OCI-LY7 (cell line): ENCODE results near the gene TMEM186. TPM values are rescaled to one million over a fixed set of nuclear protein-coding genes. Genes with fewer than 3 reads are reported as not detected.
"Not testable (repeated sequence)": the region's sequence is repeated elsewhere in the genome, so short reads cannot be mapped to it uniquely, and the experiment has no call there.

Experiments used
- BruUV-seq: library from RNA; stranded (reverse); fragments of 400-500 nt; replicated peaks from 2 replicates; lab custom pipeline; 2021; lab: Mats Ljungman, UMichigan
- CTCF ChIA-PET: fragments of 300-600 bp; sonication (Branson Sonifier 250); formaldehyde crosslinking; loops from one replicate; lab custom pipeline; 2022; ENCODE audit warnings: antibody characterized with exemption; ENCODE audit not compliant: unreplicated experiment; lab: Charles Lee
- POLR2A ChIA-PET: fragments of 300-600 bp; sonication (Branson Sonifier 250); formaldehyde crosslinking; loops from one replicate; lab custom pipeline; 2022; ENCODE audit warnings: antibody characterized with exemption; lab: Charles Lee
- DNase-seq: peaks from one replicate; pipeline ENCODE4 v3.0.0-alpha.2; 2015; ENCODE audit warnings: low spot score
- H2AFZ ChIP-seq: fragments of 200-600 bp; sonication (generic), shearing (Covaris generic); 2 replicates; pipeline ENCODE4 v1.6.1; 2014; ENCODE audit warnings: mild to moderate bottlenecking, antibody characterized with exemption, low read length, moderate library complexity
- H3K27ac ChIP-seq: fragments of 200-600 bp; sonication (generic); 2 replicates; pipeline ENCODE4 v1.5.1; 2014; ENCODE audit warnings: mixed run types, low read depth, mild to moderate bottlenecking, moderate library complexity, low read length, inconsistent platforms; ENCODE audit not compliant: poor library complexity, severe bottlenecking
- H3K36me3 ChIP-seq: fragments of 200-600 bp; sonication (generic); 2 replicates; pipeline ENCODE4 v1.6.1; 2014; ENCODE audit warnings: mild to moderate bottlenecking, antibody characterized with exemption, low read length, moderate library complexity, mixed read lengths; ENCODE audit not compliant: insufficient read depth
- H3K4me1 ChIP-seq: fragments of 200-600 bp; sonication (generic); 2 replicates; pipeline ENCODE4 v1.5.1; 2014; ENCODE audit warnings: mild to moderate bottlenecking, low read length; ENCODE audit not compliant: insufficient read depth, poor library complexity, severe bottlenecking
- H3K4me2 ChIP-seq: fragments of 200-600 bp; sonication (generic); 2 replicates; pipeline ENCODE4 v1.6.1; 2014; ENCODE audit warnings: mild to moderate bottlenecking, low read length
- H3K4me3 ChIP-seq: fragments of 200-600 bp; sonication (generic); 2 replicates; pipeline ENCODE4 v1.5.1; 2014; ENCODE audit warnings: mild to moderate bottlenecking, low read depth, low read length; ENCODE audit not compliant: poor library complexity, severe bottlenecking
- H3K79me2 ChIP-seq: fragments of 200-600 bp; sonication (generic); 2 replicates; pipeline ENCODE4 v1.6.1; 2016; ENCODE audit warnings: low read depth, mild to moderate bottlenecking, low read length, moderate library complexity, mixed read lengths; ENCODE audit not compliant: insufficient read depth
- H3K9me2 ChIP-seq: fragments of 200-600 bp; sonication (generic); 2 replicates; pipeline ENCODE4 v1.6.1; 2016; ENCODE audit warnings: mild to moderate bottlenecking, low read length, mixed read lengths; ENCODE audit not compliant: insufficient read depth
- H3K9me3 ChIP-seq: fragments of 200-600 bp; sonication (generic); 2 replicates; pipeline ENCODE4 v1.6.1; 2014; ENCODE audit warnings: mild to moderate bottlenecking, mixed run types, low read length, mixed read lengths
- H4K20me1 ChIP-seq: fragments of 200-600 bp; sonication (generic); 2 replicates; pipeline ENCODE4 v1.6.1; 2014; ENCODE audit warnings: mild to moderate bottlenecking, antibody characterized with exemption, low read length, moderate library complexity, mixed read lengths; ENCODE audit not compliant: insufficient read depth
- CTCF ChIP-seq: fragments of 200-600 bp; sonication (generic); conservative IDR thresholded peaks from 2 replicates; pipeline ENCODE4 v1.5.1; 2014; ENCODE audit warnings: mild to moderate bottlenecking, antibody characterized with exemption, low read length, moderate library complexity, mixed read lengths
- EZH2phosphoT487 ChIP-seq: fragments of 200-600 bp; sonication (generic); IDR thresholded peaks from 2 replicates; pipeline ENCODE4 v1.6.1; 2018; ENCODE audit warnings: low read depth, borderline replicate concordance, mild to moderate bottlenecking, mixed run types, antibody characterized with exemption, low read length, moderate library complexity, mixed read lengths
- intact Hi-C: fragments of 100-400 bp; cut with micrococcal nuclease; formaldehyde crosslinking; loops from one replicate; pipeline ENCODE4 v1.10.0; 2022; ENCODE audit not compliant: unreplicated experiment
- total RNA-seq, 2 experiments: library from RNA; depleted of rRNA in 1 of 2; stranded (reverse); fragments of >200 nt in 1 of 2; shearing (Covaris generic) in 1 of 2; gene quantifications; 2 replicates each; pipeline ENCODE4 v1.2.3, GENCODE V29; 2014 to 2022

The TMEM186 gene
- total RNA-seq, 2 experiments from 2014 or later = 11.7 to 18.1 TPM

DNA sequence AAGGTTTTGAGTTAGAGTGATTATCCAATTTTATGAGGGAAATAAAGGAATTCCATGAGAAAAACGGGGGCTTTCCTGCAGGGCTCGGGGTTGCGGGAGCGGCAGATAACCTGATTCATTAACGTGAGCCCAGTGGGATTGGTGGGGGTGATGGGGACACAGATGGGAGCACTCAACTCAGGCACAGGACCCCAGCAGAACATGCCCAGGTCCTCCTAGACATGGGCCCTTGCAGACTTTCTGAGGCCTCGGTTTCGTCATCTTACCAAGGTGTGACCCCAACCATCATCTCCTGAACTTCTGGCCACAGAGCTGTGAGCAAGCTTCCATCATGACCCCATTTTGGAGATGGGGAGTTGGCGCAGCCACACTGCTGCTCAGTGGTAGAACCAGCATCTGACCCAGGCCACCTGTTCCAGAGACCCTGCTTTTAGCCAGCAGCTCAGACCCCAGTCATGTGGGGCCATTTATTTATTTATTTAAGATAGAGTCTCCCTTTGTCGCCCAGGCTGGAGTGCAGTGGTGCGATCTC, 49.0 kb upstream of the TMEM186 start:
- Histone ChIP-seq H3K27ac (no peak overlapping the region), H3K4me2 (no peak overlapping the region), H3K4me1 (no peaks in the 10 kb centered on the region), H4K20me1 (no peaks in the 10 kb centered on the region), H2AFZ (no peak overlapping the region), H3K4me3 (no peak overlapping the region), H3K79me2 (no peaks in the 10 kb centered on the region; the same call in 1 of the 2 replicates), H3K36me3 (peaks cover 61% of the 10 kb centered on the region), H3K9me3 (no peaks in the 10 kb centered on the region), H3K9me2 (no peaks in the 10 kb centered on the region)
- BruUV-seq = no TSS peak
- CTCF ChIA-PET = no interaction called here
- DNase-seq = no peak
- intact Hi-C loops = no loop called here
- POLR2A ChIA-PET = no interaction called here
- TF ChIP-seq EZH2phosphoT487 (no peak), CTCF (no peak)

DNA sequence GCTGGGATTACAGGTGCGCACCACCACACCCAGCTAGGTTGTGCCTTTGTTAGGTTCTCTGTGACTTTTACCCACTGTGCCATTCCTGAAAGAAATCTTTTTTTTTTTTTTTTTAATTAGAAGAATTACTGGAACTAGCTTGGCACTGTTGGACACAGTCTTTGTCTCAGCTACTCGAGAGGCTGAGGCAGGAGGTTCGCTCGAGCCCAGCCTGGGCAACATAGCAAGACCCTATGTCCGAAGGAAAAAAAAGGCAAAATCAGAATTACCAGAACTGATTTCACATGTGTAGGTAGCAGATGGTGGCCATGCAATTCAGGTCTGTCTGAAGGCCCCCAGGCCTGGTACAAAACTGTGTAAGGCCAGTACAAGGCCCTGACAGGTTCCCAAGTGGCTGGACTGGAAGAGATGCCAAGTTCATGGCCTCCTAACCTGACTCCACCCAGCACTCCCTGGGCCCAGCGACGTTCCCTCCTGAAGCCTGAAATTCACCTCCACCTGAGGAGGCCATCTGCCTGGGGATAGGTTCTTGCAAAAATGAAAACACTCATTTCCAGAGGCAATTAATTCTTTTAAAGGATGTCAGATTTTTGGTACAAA, 48.4 kb upstream of the TMEM186 start:
- DNase-seq = no peak
- H2AFZ ChIP-seq = no peak overlapping the region
- no peaks in the 10 kb centered on the region for H3K4me1 ChIP-seq
- H3K4me2 ChIP-seq = no peak overlapping the region
- ChIA-PET POLR2A (interaction anchor here (0.6 kb wide), 1 partner anchor 19 kb away, joined by 5 read pairs; no protein-coding TSS in a partner anchor), CTCF (no interaction called here)
- intact Hi-C loops = no loop called here
- H3K4me3 ChIP-seq = no peak overlapping the region
- H3K27ac ChIP-seq = no peak overlapping the region
- BruUV-seq = no TSS peak
- H3K9me3 ChIP-seq = no peaks in the 10 kb centered on the region
- H3K36me3 ChIP-seq = peaks cover 54% of the 10 kb centered on the region
- H3K79me2 ChIP-seq = no peaks in the 10 kb centered on the region; the same call in 1 of the 2 replicates
- TF ChIP-seq CTCF = no peak
- TF ChIP-seq EZH2phosphoT487 = no peak
- H4K20me1 ChIP-seq = no peaks in the 10 kb centered on the region
- no peaks in the 10 kb centered on the region for H3K9me2 ChIP-seq

DNA sequence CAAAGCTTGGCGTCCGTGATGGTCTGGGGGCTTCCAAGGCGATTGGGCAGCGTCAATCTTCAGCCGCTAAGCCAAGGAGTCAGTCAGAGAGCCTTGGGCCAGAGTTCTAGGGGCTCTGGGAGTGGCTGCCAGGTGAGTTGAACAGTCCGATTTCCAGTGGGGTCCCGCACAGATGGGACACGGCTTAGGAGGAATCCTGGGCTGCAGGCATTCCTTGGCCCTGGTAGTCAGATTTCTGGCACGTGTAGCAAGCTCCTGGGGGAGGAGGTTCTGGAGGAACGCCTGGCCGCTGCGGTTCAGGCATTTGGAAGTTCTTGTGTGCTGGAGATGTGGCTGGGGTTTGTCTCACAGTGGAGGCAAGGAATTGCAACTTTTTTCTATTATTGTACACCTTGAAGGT, 45.9 kb upstream of the TMEM186 start:
- CTCF ChIA-PET, H3K9me2 ChIP-seq, H3K79me2 ChIP-seq, POLR2A ChIA-PET, H3K9me3 ChIP-seq, H3K4me1 ChIP-seq, intact Hi-C loops, H4K20me1 ChIP-seq, DNase-seq, H3K4me3 ChIP-seq, H3K4me2 ChIP-seq, H3K27ac ChIP-seq, H2AFZ ChIP-seq, BruUV-seq: not testable (repeated sequence)
- peaks cover 29% of the 10 kb centered on the region for H3K36me3 ChIP-seq

DNA sequence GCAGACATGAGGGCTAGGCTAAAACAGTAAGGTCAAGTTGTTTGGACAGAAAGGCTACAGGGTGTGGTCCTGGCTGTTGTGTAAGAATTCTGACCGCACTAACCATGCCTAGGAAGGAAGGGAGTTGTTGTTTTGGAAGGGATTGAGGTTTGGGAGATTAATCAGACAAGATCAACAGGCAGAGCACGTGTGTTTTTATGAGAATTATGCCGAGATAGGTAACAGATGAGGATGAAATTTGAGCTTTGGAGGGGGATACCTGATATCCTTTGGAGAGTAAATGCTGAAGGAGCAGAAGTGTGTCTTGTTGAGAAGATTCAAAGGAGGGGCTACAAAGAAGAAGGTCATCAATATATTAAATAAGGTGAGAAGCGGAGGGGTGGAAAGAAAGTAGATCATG, 44.6 kb upstream of the TMEM186 start:
- H3K4me1 ChIP-seq, H2AFZ ChIP-seq, POLR2A ChIA-PET, H3K4me2 ChIP-seq, H4K20me1 ChIP-seq, H3K9me2 ChIP-seq, BruUV-seq, H3K4me3 ChIP-seq, DNase-seq, H3K79me2 ChIP-seq, H3K9me3 ChIP-seq, intact Hi-C loops, CTCF ChIA-PET, H3K27ac ChIP-seq: not testable (repeated sequence)
- peaks cover 18% of the 10 kb centered on the region for H3K36me3 ChIP-seq

DNA sequence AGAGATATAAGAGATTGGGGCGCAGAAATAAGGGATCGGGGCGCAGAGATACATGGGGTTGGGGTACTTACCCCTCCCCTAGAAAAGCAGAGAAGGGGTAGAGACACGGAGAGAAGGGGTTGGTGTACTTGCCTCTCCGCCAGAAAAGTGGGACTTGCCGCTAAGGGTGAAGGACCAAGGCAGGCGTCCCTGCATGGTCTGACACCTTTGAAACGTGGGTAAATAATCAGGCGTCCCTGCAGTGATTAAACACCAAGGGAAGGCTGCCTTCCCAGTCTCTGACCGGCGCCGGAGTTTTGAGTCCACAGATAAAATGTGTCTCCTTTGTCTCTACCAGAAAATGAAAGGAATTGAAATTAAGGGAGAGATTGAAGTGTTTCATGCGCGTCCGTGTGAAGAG, 40.2 kb upstream of the TMEM186 start:
- H2AFZ ChIP-seq, H4K20me1 ChIP-seq, H3K4me1 ChIP-seq, H3K9me3 ChIP-seq, BruUV-seq, H3K9me2 ChIP-seq, H3K79me2 ChIP-seq, intact Hi-C loops, CTCF ChIA-PET, H3K4me2 ChIP-seq, H3K27ac ChIP-seq, H3K36me3 ChIP-seq, H3K4me3 ChIP-seq, DNase-seq: not testable (repeated sequence)
- POLR2A ChIA-PET = interaction anchor here (0.6 kb wide), 1 partner anchor 251 kb away, joined by 3 read pairs; no protein-coding TSS in a partner anchor
